HCT116 (cell line): ENCODE measurements around the gene GNG12. TPM values are rescaled to one million over a fixed set of nuclear protein-coding genes. Genes with fewer than 3 reads are reported as not detected.

Experiments
- ATAC-seq: fragments of 200-7000 bp; cut with Tn5 transposase; 2 replicates; pipeline ENCODE4 v1.9.1; 2020; ENCODE audit warnings: mild to moderate bottlenecking, moderate library complexity
- BruUV-seq: library from RNA; stranded (reverse); fragments of 400-500 nt; replicated peaks from 2 replicates; lab custom pipeline; 2021; lab: Mats Ljungman, UMichigan
- CTCF ChIA-PET: fragments of 300-600 bp; sonication (Branson Sonifier 250); formaldehyde crosslinking; loops from one replicate; lab custom pipeline; 2021; ENCODE audit warnings: antibody characterized with exemption; lab: Charles Lee
- POLR2A ChIA-PET: fragments of 300-600, 350-600 bp; sonication (Branson Sonifier 250); formaldehyde crosslinking; loops from one replicate; lab custom pipeline; 2021; ENCODE audit warnings: antibody characterized with exemption; lab: Charles Lee
- RAD21 ChIA-PET, 2 experiments: fragments of 300-600 bp; sonication (Branson Sonifier 250); formaldehyde crosslinking; loops; one replicate each; lab custom pipeline; 2023; ENCODE audit warnings: low total read pairs in 2 of 2; ENCODE audit not compliant: uncharacterized antibody in 2 of 2, unreplicated experiment in 2 of 2, low non-redundant PET in 1 of 2; lab: Charles Lee
- DNase-seq: peaks from one replicate; pipeline ENCODE4 v3.0.0-alpha.2; 2010; ENCODE audit warnings: low read depth, low spot score
- H2AFZ ChIP-seq: fragments of 200-600 bp; shearing (Covaris generic), sonication (generic); 2 replicates; pipeline ENCODE4 v1.6.1; 2017; ENCODE audit warnings: low read depth, mixed run types, mixed read lengths, antibody characterized with exemption, low read length; ENCODE audit not compliant: poor library complexity, severe bottlenecking
- H3K27ac ChIP-seq: 2 replicates; pipeline ENCODE4 v1.5.1; 2012; ENCODE audit warnings: low read depth, low read length
- H3K27me3 ChIP-seq: fragments of 200-600 bp; sonication (generic); 2 replicates; pipeline ENCODE4 v1.6.1; 2016; ENCODE audit warnings: mixed run types, low read length, mixed read lengths; ENCODE audit not compliant: insufficient read depth
- H3K36me3 ChIP-seq, 2 experiments: fragments of 200-500 bp in 1 of 2; fragments of 200-600 bp in 1 of 2; sonication (Bioruptor generic) in 1 of 2; sonication (generic) in 1 of 2; 2 replicates each; pipeline versions ENCODE4 v1.5.1 to v1.6.1; 2014 to 2016; ENCODE audit warnings: low read length in 2 of 2, inconsistent platforms in 1 of 2, mixed read lengths in 1 of 2, mixed run types in 1 of 2; ENCODE audit not compliant: insufficient read depth in 2 of 2, control insufficient read depth in 1 of 2
- H3K4me1 ChIP-seq, 2 experiments: fragments of 200-600 bp in 1 of 2; sonication (generic) in 1 of 2; 2 replicates each; pipeline versions ENCODE4 v1.5.1 to v1.6.1; 2012 to 2017; ENCODE audit warnings: low read length in 2 of 2, inconsistent platforms in 1 of 2, mild to moderate bottlenecking in 1 of 2, mixed read lengths in 1 of 2, mixed run types in 1 of 2, moderate library complexity in 1 of 2; ENCODE audit not compliant: insufficient read depth in 2 of 2, control insufficient read depth in 1 of 2
- H3K4me2 ChIP-seq: fragments of 200-600 bp; sonication (generic); 2 replicates; pipeline ENCODE4 v1.6.1; 2017; ENCODE audit warnings: mixed run types, low read length, mixed read lengths
- H3K4me3 ChIP-seq, 2 experiments: fragments of 200-600 bp in 1 of 2; sonication (generic) in 1 of 2; replicated peaks in 1 of 2; 2 replicates each; pipeline ENCODE4 v1.5.1; 2011 to 2016; ENCODE audit warnings: low read length in 2 of 2, control low read depth in 1 of 2, low read depth in 1 of 2, mild to moderate bottlenecking in 1 of 2, mixed read lengths in 1 of 2, mixed run types in 1 of 2
- H3K79me2 ChIP-seq: fragments of 200-600 bp; sonication (generic); 2 replicates; pipeline ENCODE4 v1.6.1; 2017; ENCODE audit warnings: mild to moderate bottlenecking, mixed run types, low read length, moderate library complexity, mixed read lengths; ENCODE audit not compliant: insufficient read depth
- H3K9ac ChIP-seq: fragments of 200-600 bp; sonication (generic); 2 replicates; pipeline ENCODE4 v1.6.1; 2016; ENCODE audit warnings: low read length, mixed read lengths
- H3K9me2 ChIP-seq: fragments of 200-600 bp; sonication (generic), shearing (Covaris generic); 2 replicates; pipeline ENCODE4 v1.6.1; 2017; ENCODE audit warnings: mixed run types, mild to moderate bottlenecking, moderate library complexity; ENCODE audit not compliant: insufficient read depth
- H3K9me3 ChIP-seq, 2 experiments: fragments of 200-500 bp in 1 of 2; fragments of 200-600 bp in 1 of 2; sonication (Bioruptor generic) in 1 of 2; sonication (generic) in 1 of 2; 2 replicates each; pipeline ENCODE4 v1.6.1; 2014 to 2017; ENCODE audit warnings: low read length in 2 of 2, mixed read lengths in 2 of 2, inconsistent platforms in 1 of 2, low read depth in 1 of 2, mild to moderate bottlenecking in 1 of 2, mixed run types in 1 of 2, moderate library complexity in 1 of 2; ENCODE audit not compliant: control insufficient read depth in 1 of 2, insufficient read depth in 1 of 2
- H4K20me1 ChIP-seq: fragments of 200-600 bp; sonication (generic), shearing (Covaris generic); 2 replicates; pipeline ENCODE4 v1.6.1; 2017; ENCODE audit warnings: mixed run types, mild to moderate bottlenecking, moderate library complexity; ENCODE audit not compliant: insufficient read depth
- TCF7L2 ChIP-seq: IDR thresholded peaks from 2 replicates; pipeline ENCODE4 v1.7.0; 2011; ENCODE audit warnings: borderline replicate concordance, inconsistent platforms; ENCODE audit not compliant: insufficient read depth, insufficient read length; ENCODE audit errors: extremely low read depth
- ZFX ChIP-seq: fragments of 450-650 bp; IDR thresholded peaks from 2 replicates; pipeline ENCODE4 v1.6.1; 2017
- intact Hi-C: fragments of 100-400 bp; cut with micrococcal nuclease; formaldehyde crosslinking; loops from 2 replicates; pipeline ENCODE4 v1.10.0; 2022
- total RNA-seq: library from RNA; stranded (reverse); gene quantifications from one replicate; pipeline ENCODE4 v1.2.1, GENCODE V29; 2021; ENCODE audit not compliant: unreplicated experiment
- TF ChIP-seq, protein P1 (sequence below): IDR thresholded peaks from 2 replicates; pipeline ENCODE4 v1.6.1; 2011; ENCODE audit warnings: mild to moderate bottlenecking, low read length, moderate library complexity; ENCODE audit not compliant: insufficient replicate concordance; ENCODE audit errors: extremely low read depth
- TF ChIP-seq, protein P2 (sequence below): IDR thresholded peaks from 2 replicates; pipeline ENCODE4 v1.6.1; 2012
- TF ChIP-seq, protein P3 (sequence below): IDR thresholded peaks from 2 replicates; pipeline ENCODE4 v1.6.1; 2012

Gene GNG12
- total RNA-seq, 1 experiment from 2014 or later = 49.6 TPM

DNA sequence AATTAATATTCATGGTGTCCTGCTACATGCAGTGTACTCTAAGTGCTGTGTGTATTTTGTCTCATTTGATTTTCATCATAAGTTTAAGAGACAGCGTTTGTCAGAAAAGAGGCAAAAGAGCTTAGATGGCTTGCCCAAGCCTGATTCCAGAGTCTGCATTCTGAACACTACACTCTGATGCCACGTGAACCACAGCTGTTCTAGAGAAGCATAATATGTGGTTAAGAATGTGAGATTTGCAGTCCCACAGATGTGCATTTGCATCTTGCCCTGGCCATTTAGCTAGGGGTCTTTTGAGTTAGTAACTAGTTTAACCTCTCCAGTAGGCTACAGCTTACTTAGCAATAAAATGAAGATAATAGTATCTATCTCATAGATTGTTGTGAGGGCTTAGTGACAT lies 157.5 kb downstream of the GNG12 start:
- ChIA-PET RAD21 (no interaction called here), POLR2A (interaction anchor here (1.8 kb wide), 1 partner anchor 9 kb away, joined by 11 read pairs; the partner anchor contains the start of gene GADD45A), CTCF (no interaction called here)
- DNase-seq (no peak), ATAC-seq (no peak)
- Histone ChIP-seq H3K9me2 (no peaks in the 10 kb centered on the region), H3K9me3 (no peaks in the 10 kb centered on the region), H3K4me2 (no peak overlapping the region), H3K27ac (no peak overlapping the region), H3K79me2 (no peaks in the 10 kb centered on the region), H3K4me3 (no peak overlapping the region), H2AFZ (no peak overlapping the region), H3K4me1 (peaks cover 0 to 3% of the 10 kb centered on the region in 2 experiments; a peak in 1 of 4 replicates), H3K27me3 (no peaks in the 10 kb centered on the region), H4K20me1 (no peaks in the 10 kb centered on the region), H3K36me3 (no peaks in the 10 kb centered on the region), H3K9ac (no peak overlapping the region)
- no TSS peak for BruUV-seq
- intact Hi-C loops = no loop called here
- TF ChIP-seq, protein P1, sequence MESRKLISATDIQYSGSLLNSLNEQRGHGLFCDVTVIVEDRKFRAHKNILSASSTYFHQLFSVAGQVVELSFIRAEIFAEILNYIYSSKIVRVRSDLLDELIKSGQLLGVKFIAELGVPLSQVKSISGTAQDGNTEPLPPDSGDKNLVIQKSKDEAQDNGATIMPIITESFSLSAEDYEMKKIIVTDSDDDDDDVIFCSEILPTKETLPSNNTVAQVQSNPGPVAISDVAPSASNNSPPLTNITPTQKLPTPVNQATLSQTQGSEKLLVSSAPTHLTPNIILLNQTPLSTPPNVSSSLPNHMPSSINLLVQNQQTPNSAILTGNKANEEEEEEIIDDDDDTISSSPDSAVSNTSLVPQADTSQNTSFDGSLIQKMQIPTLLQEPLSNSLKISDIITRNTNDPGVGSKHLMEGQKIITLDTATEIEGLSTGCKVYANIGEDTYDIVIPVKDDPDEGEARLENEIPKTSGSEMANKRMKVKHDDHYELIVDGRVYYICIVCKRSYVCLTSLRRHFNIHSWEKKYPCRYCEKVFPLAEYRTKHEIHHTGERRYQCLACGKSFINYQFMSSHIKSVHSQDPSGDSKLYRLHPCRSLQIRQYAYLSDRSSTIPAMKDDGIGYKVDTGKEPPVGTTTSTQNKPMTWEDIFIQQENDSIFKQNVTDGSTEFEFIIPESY = no peak
- no peak for TF ChIP-seq ZFX
- TF ChIP-seq, protein P2, sequence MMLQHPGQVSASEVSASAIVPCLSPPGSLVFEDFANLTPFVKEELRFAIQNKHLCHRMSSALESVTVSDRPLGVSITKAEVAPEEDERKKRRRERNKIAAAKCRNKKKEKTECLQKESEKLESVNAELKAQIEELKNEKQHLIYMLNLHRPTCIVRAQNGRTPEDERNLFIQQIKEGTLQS = no peak

DNA sequence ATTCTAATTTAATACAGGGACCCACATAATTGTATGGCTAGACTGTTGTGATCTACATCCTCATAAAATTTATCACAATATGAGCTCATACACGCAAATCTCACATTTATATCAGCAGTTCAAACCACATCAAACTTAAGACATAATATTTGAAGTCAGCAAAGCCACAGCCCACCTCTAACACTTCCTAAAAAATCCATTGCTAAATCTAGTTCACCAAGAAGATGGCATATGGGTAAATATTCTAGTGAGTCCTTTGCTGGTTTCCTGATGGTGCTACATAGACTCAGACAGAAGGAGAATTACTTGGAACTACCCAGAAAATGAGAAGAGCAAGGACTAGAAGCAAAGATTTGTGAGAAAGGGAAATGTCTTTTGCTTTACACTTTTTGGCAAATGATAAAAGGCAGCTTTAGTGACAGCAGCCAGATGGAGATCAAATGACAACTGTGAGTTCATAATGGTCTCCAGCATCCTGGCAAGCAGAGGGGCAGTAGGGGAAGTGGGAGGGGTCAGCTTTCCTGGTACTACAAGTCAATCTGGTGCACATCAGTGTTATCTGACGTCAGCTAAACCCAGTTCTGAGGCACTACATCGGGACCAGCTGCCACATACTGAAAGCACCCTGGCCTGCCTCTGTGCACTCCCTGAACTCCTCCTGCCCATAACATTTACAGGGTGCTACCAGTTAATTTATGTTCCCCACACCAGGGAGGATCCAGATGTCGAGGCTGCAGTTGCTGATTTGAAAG lies 158.8 kb downstream of the GNG12 start:
- intact Hi-C loops = no loop called here
- no peaks in the 10 kb centered on the region for H3K79me2 ChIP-seq
- no peak overlapping the region for H3K4me2 ChIP-seq
- H3K9ac ChIP-seq = no peak overlapping the region
- H3K9me3 ChIP-seq = no peaks in the 10 kb centered on the region
- H3K4me1 ChIP-seq = peaks cover 0 to 3% of the 10 kb centered on the region in 2 experiments; a peak in 1 of 4 replicates
- ChIA-PET RAD21 (no interaction called here), CTCF (interaction anchor here (1.9 kb wide), 1 partner anchor 10 kb away, joined by 10 read pairs; the partner anchor contains the start of gene GADD45A), POLR2A (interaction anchor here (0.8 kb wide), 1 partner anchor 11 kb away, joined by 7 read pairs; the partner anchor contains the start of gene GADD45A)
- no peak overlapping the region for H3K27ac ChIP-seq
- ATAC-seq (no peak), DNase-seq (no peak)
- H3K27me3 ChIP-seq = no peaks in the 10 kb centered on the region
- no peak overlapping the region for H3K4me3 ChIP-seq
- H2AFZ ChIP-seq = no peak overlapping the region
- H4K20me1 ChIP-seq = no peaks in the 10 kb centered on the region
- H3K9me2 ChIP-seq = no peaks in the 10 kb centered on the region
- TF ChIP-seq, protein P3, sequence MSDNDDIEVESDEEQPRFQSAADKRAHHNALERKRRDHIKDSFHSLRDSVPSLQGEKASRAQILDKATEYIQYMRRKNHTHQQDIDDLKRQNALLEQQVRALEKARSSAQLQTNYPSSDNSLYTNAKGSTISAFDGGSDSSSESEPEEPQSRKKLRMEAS = no peak
- TF ChIP-seq TCF7L2 = peak; percentile 47
- no TSS peak for BruUV-seq
- no peaks in the 10 kb centered on the region for H3K36me3 ChIP-seq
